H9 (cell line): ENCODE measurements around the gene TDRD1. TPM values are rescaled to one million over a fixed set of nuclear protein-coding genes. Genes with fewer than 3 reads are reported as not detected.

Experiments
- DNase-seq: peaks from one replicate; pipeline ENCODE4 v3.0.0-alpha.2; 2017
- H2AFZ ChIP-seq: one replicate; pipeline ENCODE4 v1.6.1; 2013; ENCODE audit warnings: mild to moderate bottlenecking, low read length, control low read depth, moderate library complexity
- H2AK5ac ChIP-seq: 2 replicates; pipeline ENCODE4 v1.6.1; 2013; ENCODE audit warnings: low read length, control low read depth, mixed read lengths; ENCODE audit not compliant: insufficient read length
- H2BK120ac ChIP-seq: one replicate; pipeline ENCODE4 v1.6.1; 2013; ENCODE audit warnings: low read depth, mild to moderate bottlenecking, low read length, control low read depth, inconsistent platforms; ENCODE audit not compliant: poor library complexity, severe bottlenecking
- H2BK12ac ChIP-seq: 2 replicates; pipeline ENCODE4 v1.6.1; 2013; ENCODE audit warnings: low read length, control low read depth, mixed read lengths, low read depth; ENCODE audit not compliant: insufficient read length
- H2BK15ac ChIP-seq: 2 replicates; pipeline ENCODE4 v1.6.1; 2013; ENCODE audit warnings: low read depth, low read length, control low read depth
- H2BK20ac ChIP-seq: one replicate; pipeline ENCODE4 v1.6.1; 2013; ENCODE audit warnings: low read depth, mild to moderate bottlenecking, low read length, control low read depth, inconsistent platforms; ENCODE audit not compliant: poor library complexity, severe bottlenecking
- H2BK5ac ChIP-seq: 2 replicates; pipeline ENCODE4 v1.6.1; 2013; ENCODE audit warnings: low read length, control low read depth, mixed read lengths; ENCODE audit not compliant: insufficient read length
- H3K14ac ChIP-seq: 2 replicates; pipeline ENCODE4 v1.6.1; 2013; ENCODE audit warnings: low read length, control low read depth; ENCODE audit not compliant: insufficient read depth
- H3K18ac ChIP-seq: 2 replicates; pipeline ENCODE4 v1.6.1; 2013; ENCODE audit warnings: low read depth, mild to moderate bottlenecking, mixed read lengths, low read length, control low read depth; ENCODE audit not compliant: insufficient read length
- H3K23ac ChIP-seq: 2 replicates; pipeline ENCODE4 v1.6.1; 2013; ENCODE audit warnings: low read length, control low read depth, mixed read lengths, low read depth; ENCODE audit not compliant: insufficient read length
- H3K23me2 ChIP-seq: 2 replicates; pipeline ENCODE4 v1.6.1; 2013; ENCODE audit warnings: low read depth, mild to moderate bottlenecking, mixed read lengths, low read length, control low read depth; ENCODE audit not compliant: insufficient read length, poor library complexity, severe bottlenecking
- H3K27ac ChIP-seq: 2 replicates; pipeline ENCODE4 v1.5.1; 2013; ENCODE audit warnings: low read length, control low read depth, mixed read lengths, low read depth; ENCODE audit not compliant: insufficient read length
- H3K27me3 ChIP-seq: 2 replicates; pipeline ENCODE4 v1.6.1; 2013; ENCODE audit warnings: low read length, control low read depth, inconsistent platforms; ENCODE audit not compliant: insufficient read depth
- H3K4ac ChIP-seq: 2 replicates; pipeline ENCODE4 v1.6.1; 2013; ENCODE audit warnings: low read depth, mild to moderate bottlenecking, control low read depth, inconsistent platforms, low read length, moderate library complexity
- H3K4me1 ChIP-seq: 2 replicates; pipeline ENCODE4 v1.6.1; 2013; ENCODE audit warnings: low read length, control low read depth, inconsistent platforms; ENCODE audit not compliant: insufficient read depth
- H3K4me2 ChIP-seq: 2 replicates; pipeline ENCODE4 v1.6.1; 2013; ENCODE audit warnings: low read length, control low read depth, mixed read lengths; ENCODE audit not compliant: insufficient read length, insufficient read depth
- H3K56ac ChIP-seq: 2 replicates; pipeline ENCODE4 v1.6.1; 2013; ENCODE audit warnings: low read depth, mild to moderate bottlenecking, mixed read lengths, low read length, control low read depth; ENCODE audit not compliant: insufficient read length
- H3K79me1 ChIP-seq: 2 replicates; pipeline ENCODE4 v1.6.1; 2013; ENCODE audit warnings: low read depth, mild to moderate bottlenecking, moderate library complexity, low read length, control low read depth, inconsistent platforms; ENCODE audit not compliant: insufficient read depth, poor library complexity, severe bottlenecking
- H3K79me2 ChIP-seq: 2 replicates; pipeline ENCODE4 v1.6.1; 2013; ENCODE audit warnings: low read length, control low read depth, inconsistent platforms; ENCODE audit not compliant: insufficient read depth
- H3K9ac ChIP-seq: 2 replicates; pipeline ENCODE4 v1.6.1; 2013; ENCODE audit warnings: low read length, control low read depth, mixed read lengths; ENCODE audit not compliant: insufficient read length; ENCODE audit errors: extremely low read depth
- H3K9me3 ChIP-seq: one replicate; pipeline ENCODE4 v1.6.1; 2013; ENCODE audit warnings: low read depth, low read length, inconsistent platforms; ENCODE audit not compliant: control insufficient read depth
- H3T11ph ChIP-seq: one replicate; pipeline ENCODE4 v1.6.1; 2013; ENCODE audit warnings: mild to moderate bottlenecking, low read length, control low read depth, inconsistent platforms
- H4K20me1 ChIP-seq: one replicate; pipeline ENCODE4 v1.6.1; 2013; ENCODE audit not compliant: control insufficient read depth, insufficient read length, insufficient read depth
- H4K5ac ChIP-seq: 2 replicates; pipeline ENCODE4 v1.6.1; 2013; ENCODE audit warnings: low read depth, mild to moderate bottlenecking, mixed read lengths, low read length, control low read depth; ENCODE audit not compliant: insufficient read length
- H4K8ac ChIP-seq: replicated peaks from 2 replicates; pipeline ENCODE4 v1.6.1; 2013; ENCODE audit warnings: low read length, control low read depth, mixed read lengths, low read depth; ENCODE audit not compliant: insufficient read length
- H4K91ac ChIP-seq: 2 replicates; pipeline ENCODE4 v1.6.1; 2013; ENCODE audit warnings: low read depth, mild to moderate bottlenecking, moderate library complexity, mixed read lengths, low read length, control low read depth; ENCODE audit not compliant: insufficient read length
- H3K27ac Mint-ChIP-seq, 3 experiments: 2 replicates in 2 of 3; 3 replicates in 1 of 3; pipeline ENCODE4 v1.8.0; 2020 to 2021; ENCODE audit warnings: mixed read lengths in 3 of 3, mild to moderate bottlenecking in 1 of 3, moderate library complexity in 1 of 3
- H3K27me3 Mint-ChIP-seq: 2 replicates; pipeline ENCODE4 v1.8.0; 2021; ENCODE audit warnings: low read depth, mild to moderate bottlenecking, moderate library complexity, mixed read lengths
- H3K36me3 Mint-ChIP-seq, 3 experiments: 2 replicates in 2 of 3; 3 replicates in 1 of 3; pipeline ENCODE4 v1.8.0; 2020 to 2021; ENCODE audit warnings: low read depth in 3 of 3, mixed read lengths in 3 of 3; ENCODE audit not compliant: insufficient read depth in 1 of 3
- H3K4me1 Mint-ChIP-seq, 2 experiments: 2 replicates each; pipeline ENCODE4 v1.8.0; 2020; ENCODE audit warnings: mixed read lengths in 2 of 2
- H3K4me3 Mint-ChIP-seq, 2 experiments: 2 replicates in 1 of 2; 3 replicates in 1 of 2; pipeline ENCODE4 v1.8.0; 2020 to 2021; ENCODE audit warnings: mild to moderate bottlenecking in 2 of 2, mixed read lengths in 2 of 2, moderate library complexity in 1 of 2
- H3K9me3 Mint-ChIP-seq, 2 experiments: 2 replicates in 1 of 2; 3 replicates in 1 of 2; pipeline ENCODE4 v1.8.0; 2020; ENCODE audit warnings: mild to moderate bottlenecking in 2 of 2, mixed read lengths in 2 of 2, moderate library complexity in 1 of 2
- WGBS: extraction: QIAGEN DNeasy Blood & Tissue Kit; methylation state at CpG from one replicate; pipeline ENCODE4 v1.1.7; 2013; ENCODE audit warnings: missing lambda C conversion rate, low lambda C conversion rate, mixed read lengths; ENCODE audit not compliant: insufficient read length; ENCODE audit errors: extremely low coverage; 5-methylcytosine and 5-hydroxymethylcytosine counted together
- total RNA-seq: library from RNA; stranded (reverse); gene quantifications from 2 replicates; pipeline ENCODE4 v1.2.1, GENCODE V29; 2021
- TF ChIP-seq, protein P1 (sequence below): fragments of 200-600 bp; sonication (generic); conservative IDR thresholded peaks from 3 replicates; pipeline ENCODE4 v1.8.0; 2021; ENCODE audit warnings: antibody characterized with exemption, mild to moderate bottlenecking

TDRD1 gene
- total RNA-seq, 1 experiment from 2014 or later = 0.15 TPM

DNA sequence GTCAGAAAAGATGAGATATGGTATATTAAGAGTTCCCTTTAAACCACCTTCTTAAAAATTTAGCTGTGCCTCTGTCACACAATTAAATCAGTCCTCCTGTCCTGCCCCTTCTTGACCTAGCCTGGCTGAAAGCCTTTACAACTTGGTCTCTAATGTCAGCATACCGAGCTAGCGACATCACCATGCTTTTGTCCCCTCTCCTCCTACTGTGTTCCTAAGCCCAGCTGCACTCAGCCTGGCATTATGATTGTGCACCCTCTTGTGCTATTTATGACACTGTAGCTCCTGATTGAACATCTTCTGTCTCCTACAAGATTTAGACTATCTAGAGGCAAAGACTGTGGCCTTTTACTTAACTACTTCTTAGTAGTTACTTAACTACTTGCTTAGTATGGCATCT is 29.2 kb downstream of the TDRD1 start:
- Histone ChIP-seq H3K23ac (no peak overlapping the region), H4K20me1 (no peaks in the 10 kb centered on the region), H3K9me3 (no peaks in the 10 kb centered on the region), H2BK12ac (no peak overlapping the region), H4K5ac (no peak overlapping the region), H4K91ac (no peak overlapping the region), H3K4ac (no peak overlapping the region), H3K23me2 (no peaks in the 10 kb centered on the region), H3K79me1 (no peaks in the 10 kb centered on the region), H3K27me3 (no peaks in the 10 kb centered on the region), H3K56ac (no peak overlapping the region), H2BK20ac (no peak overlapping the region), H3K27ac (no peak overlapping the region), H4K8ac (no peak overlapping the region), H3K4me2 (no peak overlapping the region), H2BK15ac (no peak overlapping the region), H3K9ac (no peak overlapping the region), H3K14ac (no peak overlapping the region), H3K4me1 (no peaks in the 10 kb centered on the region), H3K79me2 (no peaks in the 10 kb centered on the region), H2AFZ (no peak overlapping the region), H2BK5ac (no peak overlapping the region), H3K18ac (no peak overlapping the region), H2BK120ac (no peak overlapping the region), H3T11ph (no peak overlapping the region), H2AK5ac (no peak overlapping the region)
- WGBS = no CpG with 5 or more reads among the region's 2 CpGs
- H3K27me3 Mint-ChIP-seq = peaks cover 2% of the 10 kb centered on the region; the same call in 1 of the 2 replicates
- H3K27ac Mint-ChIP-seq = no peak overlapping the region
- H3K4me1 Mint-ChIP-seq = no peaks in the 10 kb centered on the region
- H3K4me3 Mint-ChIP-seq = no peak overlapping the region
- H3K36me3 Mint-ChIP-seq = no peaks in the 10 kb centered on the region
- H3K9me3 Mint-ChIP-seq = no peaks in the 10 kb centered on the region; a peak in 1 of 5 replicates
- peak; percentile 34 for DNase-seq
- TF ChIP-seq, protein P1, sequence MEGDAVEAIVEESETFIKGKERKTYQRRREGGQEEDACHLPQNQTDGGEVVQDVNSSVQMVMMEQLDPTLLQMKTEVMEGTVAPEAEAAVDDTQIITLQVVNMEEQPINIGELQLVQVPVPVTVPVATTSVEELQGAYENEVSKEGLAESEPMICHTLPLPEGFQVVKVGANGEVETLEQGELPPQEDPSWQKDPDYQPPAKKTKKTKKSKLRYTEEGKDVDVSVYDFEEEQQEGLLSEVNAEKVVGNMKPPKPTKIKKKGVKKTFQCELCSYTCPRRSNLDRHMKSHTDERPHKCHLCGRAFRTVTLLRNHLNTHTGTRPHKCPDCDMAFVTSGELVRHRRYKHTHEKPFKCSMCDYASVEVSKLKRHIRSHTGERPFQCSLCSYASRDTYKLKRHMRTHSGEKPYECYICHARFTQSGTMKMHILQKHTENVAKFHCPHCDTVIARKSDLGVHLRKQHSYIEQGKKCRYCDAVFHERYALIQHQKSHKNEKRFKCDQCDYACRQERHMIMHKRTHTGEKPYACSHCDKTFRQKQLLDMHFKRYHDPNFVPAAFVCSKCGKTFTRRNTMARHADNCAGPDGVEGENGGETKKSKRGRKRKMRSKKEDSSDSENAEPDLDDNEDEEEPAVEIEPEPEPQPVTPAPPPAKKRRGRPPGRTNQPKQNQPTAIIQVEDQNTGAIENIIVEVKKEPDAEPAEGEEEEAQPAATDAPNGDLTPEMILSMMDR = no peak
